GM23338 (cell line): Measurements from ENCODE around the gene SWT1. TPM values are rescaled to one million over a fixed set of nuclear protein-coding genes. Genes with fewer than 3 reads are reported as not detected.
"Not testable (repeated sequence)": the region's sequence is repeated elsewhere in the genome, so short reads cannot be mapped to it uniquely, and the experiment has no call there.

ENCODE experiments used
- ATAC-seq: fragments of 200-7000 bp; cut with Tn5 transposase; 3 replicates; pipeline ENCODE4 v1.9.1; 2020
- DNase-seq: peaks from one replicate; pipeline ENCODE4 v3.0.0-alpha.2; 2015; ENCODE audit warnings: low spot score
- H2AFZ ChIP-seq: fragments of 200-600 bp; sonication (generic); 2 replicates; pipeline ENCODE4 v1.8.0; 2016; ENCODE audit warnings: antibody characterized with exemption, mild to moderate bottlenecking, moderate library complexity
- H3F3A ChIP-seq: fragments of 200-600 bp; sonication (generic); replicated peaks from 2 replicates; pipeline ENCODE4 v1.8.0; 2017; ENCODE audit warnings: antibody characterized with exemption, mixed run types, low read depth
- H3K27ac ChIP-seq: fragments of 200-600 bp; sonication (generic); 2 replicates; pipeline ENCODE4 v1.6.1; 2016; ENCODE audit warnings: low read depth
- H3K27me3 ChIP-seq: fragments of 200-600 bp; sonication (generic); 2 replicates; pipeline ENCODE4 v1.8.0; 2016; ENCODE audit warnings: mild to moderate bottlenecking, mixed run types, moderate library complexity; ENCODE audit not compliant: insufficient read depth
- H3K36me3 ChIP-seq: fragments of 200-600 bp; sonication (generic); 2 replicates; pipeline ENCODE4 v1.8.0; 2016; ENCODE audit warnings: mild to moderate bottlenecking; ENCODE audit not compliant: insufficient read depth
- H3K4me1 ChIP-seq: fragments of 200-600 bp; sonication (generic); 2 replicates; pipeline ENCODE4 v1.8.0; 2016; ENCODE audit warnings: mild to moderate bottlenecking, moderate library complexity; ENCODE audit not compliant: insufficient read depth
- H3K4me2 ChIP-seq: fragments of 200-600 bp; sonication (generic); 2 replicates; pipeline ENCODE4 v1.7.1; 2017; ENCODE audit warnings: mixed run types
- H3K4me3 ChIP-seq: fragments of 200-600 bp; sonication (generic); 2 replicates; pipeline ENCODE4 v1.6.1; 2016; ENCODE audit warnings: mixed run types
- H3K79me2 ChIP-seq: fragments of 200-600 bp; sonication (generic); replicated peaks from 2 replicates; pipeline ENCODE4 v1.8.0; 2017; ENCODE audit warnings: mild to moderate bottlenecking; ENCODE audit not compliant: insufficient read depth
- H3K9me2 ChIP-seq: fragments of 200-600 bp; sonication (generic); 2 replicates; pipeline ENCODE4 v1.8.0; 2017; ENCODE audit not compliant: insufficient read depth
- H4K20me1 ChIP-seq: fragments of 200-600 bp; sonication (generic); replicated peaks from 2 replicates; pipeline ENCODE4 v1.8.0; 2017; ENCODE audit warnings: mild to moderate bottlenecking; ENCODE audit not compliant: insufficient read depth
- H3K27ac Mint-ChIP-seq: 2 replicates; pipeline ENCODE4 v1.8.0; 2020; ENCODE audit warnings: inconsistent platforms, mild to moderate bottlenecking, moderate library complexity, mixed read lengths
- H3K27me3 Mint-ChIP-seq: 3 replicates; pipeline ENCODE4 v1.8.0; 2022; ENCODE audit warnings: low read depth, mild to moderate bottlenecking, moderate library complexity, mixed read lengths, inconsistent platforms; ENCODE audit not compliant: insufficient read depth, poor library complexity
- H3K36me3 Mint-ChIP-seq: 3 replicates; pipeline ENCODE4 v1.8.0; 2021; ENCODE audit warnings: low read depth, mild to moderate bottlenecking, inconsistent platforms, moderate library complexity, mixed read lengths
- H3K4me1 Mint-ChIP-seq: 3 replicates; pipeline ENCODE4 v1.8.0; 2020; ENCODE audit warnings: mild to moderate bottlenecking, inconsistent platforms, mixed read lengths
- H3K4me3 Mint-ChIP-seq: 3 replicates; pipeline ENCODE4 v1.8.0; 2021; ENCODE audit warnings: moderate library complexity, mild to moderate bottlenecking, inconsistent platforms, mixed read lengths
- H3K9me3 Mint-ChIP-seq: 3 replicates; pipeline ENCODE4 v1.8.0; 2020; ENCODE audit warnings: moderate library complexity, mild to moderate bottlenecking, inconsistent platforms, mixed read lengths
- CREB1 ChIP-seq: fragments of 250-450 bp; sonication (Bioruptor Pico); IDR thresholded peaks from 2 replicates; pipeline ENCODE4 v1.5.0; 2020; ENCODE audit warnings: low read depth, mild to moderate bottlenecking, moderate library complexity
- JUNB ChIP-seq: IDR thresholded peaks from one replicate; pipeline ENCODE4 v1.6.1; 2016; ENCODE audit warnings: antibody characterized with exemption; ENCODE audit not compliant: unreplicated experiment
- POLR2AphosphoS5 ChIP-seq: IDR thresholded peaks from 2 replicates; pipeline ENCODE4 v1.6.1; 2016; ENCODE audit warnings: antibody characterized with exemption, low read depth
- ZNF462 ChIP-seq: fragments of 250-450 bp; sonication (Bioruptor Pico); IDR thresholded peaks from 2 replicates; pipeline ENCODE4 v1.5.0; 2020; ENCODE audit warnings: mild to moderate bottlenecking, moderate library complexity
- polyA plus RNA-seq: library from polyadenylated mRNA; unstranded; fragments of >200 nt; fragmentation: Nextera tagmentation; extraction: Ambion mirVana; gene quantifications from 2 replicates; pipeline ENCODE4 v1.2.1, GENCODE V29; 2016
- total RNA-seq: library from RNA; depleted of rRNA; stranded (reverse); fragments of >200 nt; shearing (Covaris generic); gene quantifications from 2 replicates; pipeline ENCODE4 v1.2.3, GENCODE V29; 2014

SWT1 gene
- total and polyA plus RNA-seq, 2 experiments from 2014 or later: 3.6 to 5.7 TPM

- H3K27me3 ChIP-seq, ATAC-seq, H3K4me3 Mint-ChIP-seq, H3K36me3 Mint-ChIP-seq, H3K27me3 Mint-ChIP-seq, H3F3A ChIP-seq, H3K79me2 ChIP-seq, H3K27ac ChIP-seq, DNase-seq, H3K4me1 ChIP-seq, H3K27ac Mint-ChIP-seq, H3K36me3 ChIP-seq, H2AFZ ChIP-seq, H3K9me2 ChIP-seq, H3K9me3 Mint-ChIP-seq, H3K4me2 ChIP-seq, H3K4me1 Mint-ChIP-seq, H3K4me3 ChIP-seq, H4K20me1 ChIP-seq: not testable (repeated sequence)
These were observed 80.2 kb downstream of the SWT1 start for GRCh38 chr1:185237176-185237575.

GRCh38 chr1:185237661-185238060 is 80.7 kb downstream of the SWT1 start:
- Histone ChIP-seq H2AFZ (no peak overlapping the region), H3F3A (no peaks in the 10 kb centered on the region), H3K27ac (no peak overlapping the region), H3K36me3 (no peaks in the 10 kb centered on the region), H3K27me3 (no peaks in the 10 kb centered on the region), H4K20me1 (no peaks in the 10 kb centered on the region), H3K4me1 (no peaks in the 10 kb centered on the region), H3K79me2 (no peaks in the 10 kb centered on the region), H3K4me2 (no peak overlapping the region), H3K4me3 (no peak overlapping the region), H3K9me2 (no peaks in the 10 kb centered on the region)
- Mint-ChIP-seq H3K36me3 (no peaks in the 10 kb centered on the region; the same call in 2 of the 3 replicates), H3K9me3 (no peaks in the 10 kb centered on the region), H3K27ac (no peak overlapping the region), H3K4me1 (no peaks in the 10 kb centered on the region; the same call in 2 of the 3 replicates), H3K4me3 (no peak overlapping the region), H3K27me3 (no peaks in the 10 kb centered on the region)
- TF ChIP-seq CREB1 (CRISPR knock-in tag) (no peak), ZNF462 (CRISPR knock-in tag) (no peak), POLR2AphosphoS5 (no peak), JUNB (no peak)
- ATAC-seq (no peak), DNase-seq (no peak)
